Panc1 (cell line): ENCODE measurements around the gene CLEC2D.

Experiments
- CTCF ChIP-seq: fragments of 450-650 bp; IDR thresholded peaks from 2 replicates; pipeline ENCODE4 v1.5.1; 2017; ENCODE audit warnings: mild to moderate bottlenecking
- POLR2AphosphoS5 ChIP-seq: IDR thresholded peaks from 2 replicates; pipeline ENCODE4 v1.6.1; 2012; ENCODE audit warnings: mild to moderate bottlenecking, low read depth, low read length, moderate library complexity
- REST ChIP-seq, 2 experiments: IDR thresholded peaks; 2 replicates each; pipeline ENCODE4 v1.6.1; 2011 to 2012; ENCODE audit warnings: low read depth in 2 of 2, control low read depth in 1 of 2, low read length in 1 of 2, mild to moderate bottlenecking in 1 of 2, moderate library complexity in 1 of 2; ENCODE audit not compliant: insufficient read depth in 1 of 2
- SIN3A ChIP-seq: IDR thresholded peaks from 2 replicates; pipeline ENCODE4 v1.6.1; 2012; ENCODE audit warnings: low read depth, mild to moderate bottlenecking, low read length, moderate library complexity, borderline replicate concordance; ENCODE audit not compliant: insufficient read depth
- TCF7L2 ChIP-seq: IDR thresholded peaks from 2 replicates; pipeline ENCODE4 v1.6.1; 2011; ENCODE audit warnings: mild to moderate bottlenecking, low read depth, low read length, inconsistent platforms

- TF ChIP-seq CTCF (no peak), POLR2AphosphoS5 (no peak), TCF7L2 (no peak), SIN3A (no peak), REST (IDR thresholded peaks at IDR 0.05; ENCODE audit: insufficient read depth in 1 of 2, low read depth in 2 of 2, low read length in 1 of 2) (no peak)
Observed at GRCh38 chr12:9706086-9706685, 36.7 kb downstream of the CLEC2D start.
